Measurements from ENCODE around the gene CAMK2D.

DNA sequence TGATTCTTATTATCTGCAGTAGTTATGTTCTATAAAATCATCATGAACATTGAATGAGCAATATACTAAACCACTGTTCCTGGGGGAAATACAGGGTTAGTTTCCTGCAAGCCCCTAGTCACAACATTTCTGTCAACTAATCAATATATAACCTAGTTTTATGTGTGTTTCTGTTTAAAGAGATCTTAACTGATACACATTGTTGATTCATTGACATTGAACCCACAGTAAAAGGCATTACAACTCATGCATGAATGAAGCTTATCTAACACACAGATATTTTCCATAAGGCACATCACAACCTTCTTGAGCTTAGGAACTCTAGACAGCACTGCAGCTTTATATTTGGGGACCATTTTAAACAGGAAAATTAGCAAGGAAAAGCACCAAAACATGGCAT, 134.2 kb downstream of the CAMK2D start:
- TF ChIP-seq POLR2AphosphoS5 (IDR thresholded peaks at IDR 0.05; ENCODE audit: low read depth): no peak
- TF ChIP-seq CTCF (conservative IDR thresholded peaks at IDR 0.05; ENCODE audit: low read depth in 2 of 2): no peak
- TF ChIP-seq EZH2phosphoT487 (IDR thresholded peaks at IDR 0.05; ENCODE audit: unreplicated experiment): no peak
- no peak for TF ChIP-seq STAT1 (IDR thresholded peaks at IDR 0.05; ENCODE audit: unreplicated experiment)
- no peak for TF ChIP-seq EZH2 (IDR thresholded peaks at IDR 0.05; ENCODE audit: low read depth, unreplicated experiment)
- no peak for TF ChIP-seq JUNB (IDR thresholded peaks at IDR 0.05; ENCODE audit: unreplicated experiment)
- TF ChIP-seq, protein P1, sequence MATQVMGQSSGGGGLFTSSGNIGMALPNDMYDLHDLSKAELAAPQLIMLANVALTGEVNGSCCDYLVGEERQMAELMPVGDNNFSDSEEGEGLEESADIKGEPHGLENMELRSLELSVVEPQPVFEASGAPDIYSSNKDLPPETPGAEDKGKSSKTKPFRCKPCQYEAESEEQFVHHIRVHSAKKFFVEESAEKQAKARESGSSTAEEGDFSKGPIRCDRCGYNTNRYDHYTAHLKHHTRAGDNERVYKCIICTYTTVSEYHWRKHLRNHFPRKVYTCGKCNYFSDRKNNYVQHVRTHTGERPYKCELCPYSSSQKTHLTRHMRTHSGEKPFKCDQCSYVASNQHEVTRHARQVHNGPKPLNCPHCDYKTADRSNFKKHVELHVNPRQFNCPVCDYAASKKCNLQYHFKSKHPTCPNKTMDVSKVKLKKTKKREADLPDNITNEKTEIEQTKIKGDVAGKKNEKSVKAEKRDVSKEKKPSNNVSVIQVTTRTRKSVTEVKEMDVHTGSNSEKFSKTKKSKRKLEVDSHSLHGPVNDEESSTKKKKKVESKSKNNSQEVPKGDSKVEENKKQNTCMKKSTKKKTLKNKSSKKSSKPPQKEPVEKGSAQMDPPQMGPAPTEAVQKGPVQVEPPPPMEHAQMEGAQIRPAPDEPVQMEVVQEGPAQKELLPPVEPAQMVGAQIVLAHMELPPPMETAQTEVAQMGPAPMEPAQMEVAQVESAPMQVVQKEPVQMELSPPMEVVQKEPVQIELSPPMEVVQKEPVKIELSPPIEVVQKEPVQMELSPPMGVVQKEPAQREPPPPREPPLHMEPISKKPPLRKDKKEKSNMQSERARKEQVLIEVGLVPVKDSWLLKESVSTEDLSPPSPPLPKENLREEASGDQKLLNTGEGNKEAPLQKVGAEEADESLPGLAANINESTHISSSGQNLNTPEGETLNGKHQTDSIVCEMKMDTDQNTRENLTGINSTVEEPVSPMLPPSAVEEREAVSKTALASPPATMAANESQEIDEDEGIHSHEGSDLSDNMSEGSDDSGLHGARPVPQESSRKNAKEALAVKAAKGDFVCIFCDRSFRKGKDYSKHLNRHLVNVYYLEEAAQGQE (IDR thresholded peaks at IDR 0.05; ENCODE audit: unreplicated experiment): no peak
- no peak for TF ChIP-seq CREB1 (CRISPR knock-in tag; IDR thresholded peaks at IDR 0.05; ENCODE audit: low read depth)
- TF ChIP-seq, protein P2, sequence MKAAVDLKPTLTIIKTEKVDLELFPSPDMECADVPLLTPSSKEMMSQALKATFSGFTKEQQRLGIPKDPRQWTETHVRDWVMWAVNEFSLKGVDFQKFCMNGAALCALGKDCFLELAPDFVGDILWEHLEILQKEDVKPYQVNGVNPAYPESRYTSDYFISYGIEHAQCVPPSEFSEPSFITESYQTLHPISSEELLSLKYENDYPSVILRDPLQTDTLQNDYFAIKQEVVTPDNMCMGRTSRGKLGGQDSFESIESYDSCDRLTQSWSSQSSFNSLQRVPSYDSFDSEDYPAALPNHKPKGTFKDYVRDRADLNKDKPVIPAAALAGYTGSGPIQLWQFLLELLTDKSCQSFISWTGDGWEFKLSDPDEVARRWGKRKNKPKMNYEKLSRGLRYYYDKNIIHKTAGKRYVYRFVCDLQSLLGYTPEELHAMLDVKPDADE (IDR thresholded peaks at IDR 0.05): no peak
- no peak for TF ChIP-seq NANOG (IDR thresholded peaks at IDR 0.05; ENCODE audit: borderline replicate concordance)
